Loucy (cell line): ENCODE results near the gene SMG7.

ENCODE experiments used
- EZH2phosphoT487 ChIP-seq: fragments of 200-600 bp; IDR thresholded peaks from 2 replicates; pipeline ENCODE4 v1.6.1; 2018; ENCODE audit warnings: antibody characterized with exemption, mild to moderate bottlenecking, moderate library complexity, borderline replicate concordance
- TF ChIP-seq, protein P1 (sequence below): fragments of 200-600 bp; sonication (generic); conservative IDR thresholded peaks from 2 replicates; pipeline ENCODE4 v1.5.1; 2014; ENCODE audit warnings: mild to moderate bottlenecking, antibody characterized with exemption, low read length

DNA sequence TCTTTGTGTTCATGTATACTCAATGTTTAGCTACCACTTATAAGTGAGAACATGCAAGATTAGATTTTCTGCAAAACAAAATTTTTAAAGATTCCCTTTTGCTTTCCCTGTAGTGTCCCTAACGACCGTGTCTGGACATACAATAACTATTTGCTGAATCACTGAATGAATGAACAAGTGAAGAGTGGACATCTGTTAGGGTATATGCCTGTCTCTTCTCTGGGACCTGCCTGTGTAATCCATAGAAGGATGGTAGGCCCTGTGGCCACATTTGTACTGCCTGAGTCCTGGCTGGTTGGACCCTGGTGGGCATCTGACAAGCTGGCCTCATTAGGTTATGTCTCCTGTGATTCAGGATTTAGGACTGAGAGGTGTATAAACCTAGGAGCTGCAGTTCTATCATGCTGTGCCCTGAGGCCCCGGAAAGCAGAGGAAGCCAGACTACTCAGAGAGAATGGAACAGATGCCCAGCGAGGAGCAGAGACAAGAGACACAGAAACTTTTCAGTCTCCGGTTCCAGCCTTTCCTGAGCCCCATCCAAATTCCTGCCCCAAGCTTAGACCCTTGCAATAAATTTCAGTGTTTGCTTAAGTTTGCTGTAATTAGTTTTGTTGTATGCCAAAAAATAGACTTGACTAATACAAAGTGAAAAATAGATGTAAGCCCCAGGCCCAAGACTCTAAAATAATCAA is 125.5 kb downstream of the SMG7 start:
- TF ChIP-seq, protein P1, sequence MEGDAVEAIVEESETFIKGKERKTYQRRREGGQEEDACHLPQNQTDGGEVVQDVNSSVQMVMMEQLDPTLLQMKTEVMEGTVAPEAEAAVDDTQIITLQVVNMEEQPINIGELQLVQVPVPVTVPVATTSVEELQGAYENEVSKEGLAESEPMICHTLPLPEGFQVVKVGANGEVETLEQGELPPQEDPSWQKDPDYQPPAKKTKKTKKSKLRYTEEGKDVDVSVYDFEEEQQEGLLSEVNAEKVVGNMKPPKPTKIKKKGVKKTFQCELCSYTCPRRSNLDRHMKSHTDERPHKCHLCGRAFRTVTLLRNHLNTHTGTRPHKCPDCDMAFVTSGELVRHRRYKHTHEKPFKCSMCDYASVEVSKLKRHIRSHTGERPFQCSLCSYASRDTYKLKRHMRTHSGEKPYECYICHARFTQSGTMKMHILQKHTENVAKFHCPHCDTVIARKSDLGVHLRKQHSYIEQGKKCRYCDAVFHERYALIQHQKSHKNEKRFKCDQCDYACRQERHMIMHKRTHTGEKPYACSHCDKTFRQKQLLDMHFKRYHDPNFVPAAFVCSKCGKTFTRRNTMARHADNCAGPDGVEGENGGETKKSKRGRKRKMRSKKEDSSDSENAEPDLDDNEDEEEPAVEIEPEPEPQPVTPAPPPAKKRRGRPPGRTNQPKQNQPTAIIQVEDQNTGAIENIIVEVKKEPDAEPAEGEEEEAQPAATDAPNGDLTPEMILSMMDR: no peak
- TF ChIP-seq EZH2phosphoT487: no peak
